KMS-11 (cell line): ENCODE measurements around the gene THBS4.

ENCODE experiments used
- H2AFZ ChIP-seq: fragments of 200-600 bp; sonication (generic); 2 replicates; pipeline ENCODE4 v1.6.1; 2016; ENCODE audit warnings: antibody characterized with exemption, mixed run types, low read depth
- H3K27ac ChIP-seq: fragments of 200-600 bp; sonication (generic); 2 replicates; pipeline ENCODE4 v1.6.1; 2016; ENCODE audit warnings: mild to moderate bottlenecking, mixed run types
- H3K27me3 ChIP-seq: fragments of 200-600 bp; sonication (generic); 2 replicates; pipeline ENCODE4 v1.6.1; 2017; ENCODE audit warnings: mild to moderate bottlenecking, low read depth, mixed run types, moderate library complexity; ENCODE audit not compliant: insufficient read depth
- H3K36me3 ChIP-seq: fragments of 200-600 bp; sonication (generic); 2 replicates; pipeline ENCODE4 v1.6.1; 2017; ENCODE audit warnings: mild to moderate bottlenecking, mixed run types; ENCODE audit not compliant: insufficient read depth
- H3K4me1 ChIP-seq: fragments of 200-600 bp; sonication (generic); 2 replicates; pipeline ENCODE4 v1.6.1; 2016; ENCODE audit warnings: mild to moderate bottlenecking, low read depth, mixed run types; ENCODE audit not compliant: poor library complexity, severe bottlenecking
- H3K4me2 ChIP-seq: fragments of 200-600 bp; sonication (generic); 2 replicates; pipeline ENCODE4 v1.7.0; 2016; ENCODE audit warnings: mild to moderate bottlenecking, mixed run types
- H3K4me3 ChIP-seq: fragments of 200-600 bp; sonication (generic); IDR thresholded peaks from 2 replicates; pipeline ENCODE4 v1.6.1; 2017; ENCODE audit warnings: low read depth, low read length, mixed read lengths; ENCODE audit not compliant: insufficient read depth
- H3K79me2 ChIP-seq: fragments of 200-600 bp; sonication (generic); 2 replicates; pipeline ENCODE4 v1.6.1; 2016; ENCODE audit warnings: low read depth, mixed run types; ENCODE audit not compliant: insufficient read depth
- H3K9ac ChIP-seq: fragments of 200-600 bp; sonication (generic); 2 replicates; pipeline ENCODE4 v1.6.1; 2016; ENCODE audit warnings: mild to moderate bottlenecking, mixed run types
- H4K20me1 ChIP-seq: fragments of 200-600 bp; sonication (generic); 2 replicates; pipeline ENCODE4 v1.6.1; 2016; ENCODE audit warnings: mild to moderate bottlenecking, mixed run types; ENCODE audit not compliant: insufficient read depth
- TF ChIP-seq, protein P1 (sequence below): fragments of 200-600 bp; sonication (generic); conservative IDR thresholded peaks from 2 replicates; pipeline ENCODE4 v1.6.1; 2017; ENCODE audit warnings: low read depth, mild to moderate bottlenecking, antibody characterized with exemption, low read length, moderate library complexity, mixed read lengths

The THBS4 gene

GRCh38 chr5:80125962-80126480 lies 90.9 kb downstream of the THBS4 start:
- H2AFZ ChIP-seq: no peak overlapping the region
- H3K27me3 ChIP-seq: no peaks in the 10 kb centered on the region
- H3K9ac ChIP-seq: no peak overlapping the region
- no peaks in the 10 kb centered on the region for H4K20me1 ChIP-seq
- H3K4me1 ChIP-seq: no peaks in the 10 kb centered on the region
- H3K27ac ChIP-seq: no peak overlapping the region
- no peak overlapping the region for H3K4me2 ChIP-seq
- TF ChIP-seq, protein P1, sequence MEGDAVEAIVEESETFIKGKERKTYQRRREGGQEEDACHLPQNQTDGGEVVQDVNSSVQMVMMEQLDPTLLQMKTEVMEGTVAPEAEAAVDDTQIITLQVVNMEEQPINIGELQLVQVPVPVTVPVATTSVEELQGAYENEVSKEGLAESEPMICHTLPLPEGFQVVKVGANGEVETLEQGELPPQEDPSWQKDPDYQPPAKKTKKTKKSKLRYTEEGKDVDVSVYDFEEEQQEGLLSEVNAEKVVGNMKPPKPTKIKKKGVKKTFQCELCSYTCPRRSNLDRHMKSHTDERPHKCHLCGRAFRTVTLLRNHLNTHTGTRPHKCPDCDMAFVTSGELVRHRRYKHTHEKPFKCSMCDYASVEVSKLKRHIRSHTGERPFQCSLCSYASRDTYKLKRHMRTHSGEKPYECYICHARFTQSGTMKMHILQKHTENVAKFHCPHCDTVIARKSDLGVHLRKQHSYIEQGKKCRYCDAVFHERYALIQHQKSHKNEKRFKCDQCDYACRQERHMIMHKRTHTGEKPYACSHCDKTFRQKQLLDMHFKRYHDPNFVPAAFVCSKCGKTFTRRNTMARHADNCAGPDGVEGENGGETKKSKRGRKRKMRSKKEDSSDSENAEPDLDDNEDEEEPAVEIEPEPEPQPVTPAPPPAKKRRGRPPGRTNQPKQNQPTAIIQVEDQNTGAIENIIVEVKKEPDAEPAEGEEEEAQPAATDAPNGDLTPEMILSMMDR: no peak
- no peak overlapping the region for H3K4me3 ChIP-seq
- H3K36me3 ChIP-seq: no peaks in the 10 kb centered on the region
- no peaks in the 10 kb centered on the region for H3K79me2 ChIP-seq

GRCh38 chr5:80127116-80127552 lies 92.0 kb downstream of the THBS4 start:
- Histone ChIP-seq H3K36me3 (no peaks in the 10 kb centered on the region), H3K4me3 (no peak overlapping the region), H2AFZ (no peak overlapping the region), H3K79me2 (no peaks in the 10 kb centered on the region), H3K4me1 (no peaks in the 10 kb centered on the region), H3K27me3 (no peaks in the 10 kb centered on the region), H3K9ac (no peak overlapping the region), H3K4me2 (no peak overlapping the region), H3K27ac (no peak overlapping the region), H4K20me1 (no peaks in the 10 kb centered on the region)
- TF ChIP-seq, protein P1: no peak

DNA sequence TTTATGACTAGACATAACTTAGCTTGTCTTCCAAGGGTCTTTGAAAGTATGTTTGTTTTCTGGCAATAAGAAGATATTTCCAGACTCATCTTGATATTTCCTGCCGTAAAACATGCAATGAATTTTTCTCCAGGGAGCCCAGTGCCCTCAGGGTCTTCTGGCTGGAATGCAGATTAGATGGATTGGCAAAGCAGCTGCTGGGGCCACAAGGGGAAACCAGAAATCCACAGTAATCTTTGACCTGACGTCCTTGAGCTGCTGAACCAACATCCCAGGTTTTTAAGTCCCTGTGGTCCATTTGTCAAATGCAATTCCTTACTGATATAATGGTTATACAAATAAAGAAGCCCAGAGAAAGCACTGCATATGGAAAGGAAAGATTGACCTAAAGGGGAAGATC lies 93.0 kb downstream of the THBS4 start:
- no peaks in the 10 kb centered on the region for H4K20me1 ChIP-seq
- TF ChIP-seq, protein P1: no peak
- H3K79me2 ChIP-seq: no peaks in the 10 kb centered on the region
- no peak overlapping the region for H3K9ac ChIP-seq
- H3K4me1 ChIP-seq: no peaks in the 10 kb centered on the region
- no peaks in the 10 kb centered on the region for H3K27me3 ChIP-seq
- no peaks in the 10 kb centered on the region for H3K36me3 ChIP-seq
- H3K4me3 ChIP-seq: no peak overlapping the region
- H3K4me2 ChIP-seq: no peak overlapping the region
- H3K27ac ChIP-seq: no peak overlapping the region
- H2AFZ ChIP-seq: no peak overlapping the region

- TF ChIP-seq, protein P1: no peak
- Histone ChIP-seq H3K4me2 (no peak overlapping the region), H3K79me2 (no peaks in the 10 kb centered on the region), H3K4me1 (no peaks in the 10 kb centered on the region), H2AFZ (no peak overlapping the region), H3K36me3 (no peaks in the 10 kb centered on the region), H3K9ac (no peak overlapping the region), H3K27me3 (no peaks in the 10 kb centered on the region), H4K20me1 (no peaks in the 10 kb centered on the region), H3K4me3 (no peak overlapping the region), H3K27ac (no peak overlapping the region)
Measured at GRCh38 chr5:80129146-80129545, 94.0 kb downstream of the THBS4 start.
